CD14-positive monocyte (primary cell): Measurements from ENCODE around the gene LGALS4. TPM values are rescaled to one million over a fixed set of nuclear protein-coding genes. Genes with fewer than 3 reads are reported as not detected.
"Not testable (repeated sequence)": the region's sequence is repeated elsewhere in the genome, so short reads cannot be mapped to it uniquely, and the experiment has no call there.

Experiments
- DNase-seq, 3 donors: peaks; one replicate each; pipeline ENCODE4 v3.0.0-alpha.2; 2011 to 2022
- H2AFZ ChIP-seq: 2 replicates; pipeline ENCODE4 v1.6.0; 2012; ENCODE audit warnings: mild to moderate bottlenecking, low read depth, low read length, inconsistent platforms; ENCODE audit not compliant: insufficient read depth, poor library complexity, severe bottlenecking
- H3K27ac ChIP-seq, 2 donors: 1 replicate in 1 of 2; 2 replicates in 1 of 2; pipeline ENCODE4 v1.5.1; 2012 to 2013; ENCODE audit warnings: low read length in 2 of 2, control low read depth in 1 of 2, inconsistent platforms in 1 of 2, low read depth in 1 of 2, mild to moderate bottlenecking in 1 of 2
- H3K27me3 ChIP-seq, 2 donors: one replicate each; pipeline versions ENCODE4 v1.6.0 to v1.6.1; 2011 to 2013; ENCODE audit warnings: low read length in 2 of 2; ENCODE audit not compliant: control insufficient read depth in 2 of 2, insufficient read depth in 2 of 2
- H3K36me3 ChIP-seq, 2 donors: replicated peaks in 1 of 2; 1 replicate in 1 of 2; 2 replicates in 1 of 2; pipeline versions ENCODE4 v1.5.1 to v1.6.1; 2012 to 2013; ENCODE audit warnings: low read length in 2 of 2, control low read depth in 1 of 2, inconsistent platforms in 1 of 2, mild to moderate bottlenecking in 1 of 2; ENCODE audit not compliant: insufficient read depth in 2 of 2, control insufficient read depth in 1 of 2
- H3K4me1 ChIP-seq, 2 donors: 1 replicate in 1 of 2; 2 replicates in 1 of 2; pipeline versions ENCODE4 v1.5.1 to v1.6.1; 2012 to 2013; ENCODE audit warnings: low read length in 2 of 2, control low read depth in 1 of 2, inconsistent platforms in 1 of 2, mild to moderate bottlenecking in 1 of 2, moderate library complexity in 1 of 2; ENCODE audit not compliant: insufficient read depth in 2 of 2, control insufficient read depth in 1 of 2
- H3K4me2 ChIP-seq: replicated peaks from 2 replicates; pipeline ENCODE3; 2012; ENCODE audit warnings: low read length, moderate library complexity, mild to moderate bottlenecking; ENCODE audit not compliant: poor library complexity, severe bottlenecking; ENCODE audit errors: extremely low read depth
- H3K4me3 ChIP-seq, 3 experiments: fragments of 200-600 bp in 1 of 3; sonication (generic) in 1 of 3; replicated peaks in 1 of 3; 1 replicate in 2 of 3; 2 replicates in 1 of 3; pipeline ENCODE4 v1.5.1; 2011 to 2013; ENCODE audit warnings: low read length in 3 of 3, mild to moderate bottlenecking in 3 of 3, control low read depth in 2 of 3, low read depth in 2 of 3, inconsistent platforms in 1 of 3, moderate library complexity in 1 of 3
- H3K79me2 ChIP-seq: 2 replicates; pipeline ENCODE4 v1.6.0; 2012; ENCODE audit warnings: mild to moderate bottlenecking, control low read depth, inconsistent platforms, low read length, moderate library complexity; ENCODE audit not compliant: insufficient read depth
- H3K9ac ChIP-seq: 2 replicates; pipeline ENCODE4 v1.6.0; 2017; ENCODE audit warnings: low read length, mild to moderate bottlenecking; ENCODE audit not compliant: insufficient read depth, poor library complexity, severe bottlenecking
- H3K9me3 ChIP-seq, 2 donors: replicated peaks in 1 of 2; 1 replicate in 1 of 2; 2 replicates in 1 of 2; pipeline versions ENCODE4 v1.5.1 to v1.6.1; 2012 to 2013; ENCODE audit warnings: low read length in 2 of 2, control low read depth in 1 of 2; ENCODE audit not compliant: control insufficient read depth in 1 of 2, insufficient read depth in 1 of 2
- H4K20me1 ChIP-seq: 2 replicates; pipeline ENCODE4 v1.6.0; 2012; ENCODE audit warnings: mild to moderate bottlenecking, low read length, control low read depth, moderate library complexity; ENCODE audit not compliant: insufficient read depth
- H3K27ac Mint-ChIP-seq, 7 donors: one replicate each; pipeline ENCODE4 v1.8.0; 2020; ENCODE audit warnings: mild to moderate bottlenecking in 7 of 7, mixed read lengths in 7 of 7, moderate library complexity in 6 of 7, inconsistent platforms in 2 of 7
- H3K27me3 Mint-ChIP-seq, 3 donors: one replicate each; pipeline ENCODE4 v1.8.0; 2021 to 2022; ENCODE audit warnings: low read depth in 3 of 3, mild to moderate bottlenecking in 3 of 3, mixed read lengths in 3 of 3, moderate library complexity in 3 of 3, inconsistent platforms in 1 of 3
- H3K36me3 Mint-ChIP-seq, 2 donors: one replicate each; pipeline ENCODE4 v1.8.0; 2020; ENCODE audit warnings: mixed read lengths in 2 of 2, inconsistent platforms in 1 of 2, mild to moderate bottlenecking in 1 of 2
- H3K4me1 Mint-ChIP-seq: one replicate; pipeline ENCODE4 v1.8.0; 2020; ENCODE audit warnings: mild to moderate bottlenecking, mixed read lengths
- H3K4me3 Mint-ChIP-seq, 2 donors: one replicate each; pipeline ENCODE4 v1.8.0; 2020; ENCODE audit warnings: mild to moderate bottlenecking in 2 of 2, mixed read lengths in 2 of 2, moderate library complexity in 1 of 2
- H3K9me3 Mint-ChIP-seq, 7 donors: one replicate each; pipeline ENCODE4 v1.8.0; 2020 to 2022; ENCODE audit warnings: mixed read lengths in 7 of 7, mild to moderate bottlenecking in 6 of 7, moderate library complexity in 6 of 7, inconsistent platforms in 2 of 7
- WGBS: methylation state at CpG from one replicate; pipeline ENCODE4 v1.1.5; 2013; ENCODE audit warnings: missing lambda C conversion rate; ENCODE audit not compliant: insufficient coverage; 5-methylcytosine and 5-hydroxymethylcytosine counted together
- intact Hi-C, 2 donors: fragments of 100-400 bp; cut with micrococcal nuclease; formaldehyde crosslinking; loops; one replicate each; pipeline versions ENCODE4 v1.15.0 to v1.15.1; 2023
- polyA plus RNA-seq, 3 donors: library from polyadenylated mRNA; depleted of rRNA in 1 of 3; unstranded in 2 of 3; stranded (reverse) in 1 of 3; fragments of 300-500 nt in 2 of 3; fragments of >200 nt in 1 of 3; fragmentation: Illumina TruSeq in 2 of 3; gene quantifications; 1 replicate in 2 of 3; 2 replicates in 1 of 3; pipeline ENCODE4 v1.2.3, GENCODE V29; 2012 to 2021
- TF ChIP-seq, protein P1 (sequence below): fragments of 200-600 bp; IDR thresholded peaks from one replicate; pipeline ENCODE4 v1.8.0; 2022; ENCODE audit warnings: antibody characterized with exemption, mild to moderate bottlenecking

Gene LGALS4
- polyA plus RNA-seq, 3 donors: 1.7 TPM; not detected in 2

DNA sequence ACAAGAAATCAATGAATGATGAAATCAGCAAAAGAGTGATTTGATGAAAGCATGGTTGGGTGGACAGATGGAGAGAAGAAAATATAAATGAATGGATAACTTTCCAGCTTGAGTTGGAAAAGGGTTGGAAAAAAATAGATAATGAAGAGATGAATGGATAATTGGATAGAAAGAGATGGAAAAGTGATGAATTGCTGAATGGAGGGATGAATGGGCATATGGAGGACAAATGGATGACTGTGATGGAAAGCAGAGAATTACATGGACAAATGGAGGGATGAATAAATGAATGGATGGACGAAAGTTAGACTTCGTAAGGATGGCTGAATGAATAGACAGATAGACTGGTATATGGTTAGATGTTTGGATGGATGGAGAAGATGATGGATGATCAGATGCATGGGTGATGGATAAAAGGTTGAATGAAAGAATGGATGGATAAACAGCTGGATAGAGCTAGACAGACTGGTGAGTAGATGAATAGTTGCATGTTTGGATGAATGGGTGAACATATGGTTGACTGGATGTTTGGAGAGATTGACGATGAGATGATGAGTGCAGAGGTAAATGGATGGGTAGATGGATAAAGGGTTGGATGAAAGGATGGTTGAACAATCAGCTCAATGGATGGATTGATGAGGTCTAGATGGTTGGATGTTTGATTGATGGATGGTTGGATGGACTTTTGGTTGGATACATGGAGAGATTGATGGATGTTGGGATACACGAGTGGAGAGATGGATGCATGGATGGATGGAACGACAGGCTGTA, 12.0 kb downstream of the LGALS4 start:
- Mint-ChIP-seq H3K27ac (no peak overlapping the region), H3K9me3 (peaks cover 0 to 4% (median 0%) of the 10 kb centered on the region in 7 donors), H3K27me3 (peaks cover 2 to 5% (median 3%) of the 10 kb centered on the region in 3 donors), H3K36me3 (no peaks in the 10 kb centered on the region), H3K4me3 (no peak overlapping the region), H3K4me1 (peaks cover 5% of the 10 kb centered on the region)
- no peak for DNase-seq
- Histone ChIP-seq H3K4me1 (peaks cover 3 to 5% of the 10 kb centered on the region in 2 donors), H3K9me3 (no peaks in the 10 kb centered on the region), H4K20me1 (no peaks in the 10 kb centered on the region), H3K27ac (no peak overlapping the region), H3K4me2 (no peak overlapping the region), H3K36me3 (no peaks in the 10 kb centered on the region), H3K9ac (no peak overlapping the region), H3K27me3 (no peaks in the 10 kb centered on the region), H3K79me2 (no peaks in the 10 kb centered on the region), H3K4me3 (no peak overlapping the region), H2AFZ (no peak overlapping the region)
- 99% methylated on average over 5 of the region's 5 CpGs for WGBS
- intact Hi-C loops: no loop called here
- TF ChIP-seq, protein P1, sequence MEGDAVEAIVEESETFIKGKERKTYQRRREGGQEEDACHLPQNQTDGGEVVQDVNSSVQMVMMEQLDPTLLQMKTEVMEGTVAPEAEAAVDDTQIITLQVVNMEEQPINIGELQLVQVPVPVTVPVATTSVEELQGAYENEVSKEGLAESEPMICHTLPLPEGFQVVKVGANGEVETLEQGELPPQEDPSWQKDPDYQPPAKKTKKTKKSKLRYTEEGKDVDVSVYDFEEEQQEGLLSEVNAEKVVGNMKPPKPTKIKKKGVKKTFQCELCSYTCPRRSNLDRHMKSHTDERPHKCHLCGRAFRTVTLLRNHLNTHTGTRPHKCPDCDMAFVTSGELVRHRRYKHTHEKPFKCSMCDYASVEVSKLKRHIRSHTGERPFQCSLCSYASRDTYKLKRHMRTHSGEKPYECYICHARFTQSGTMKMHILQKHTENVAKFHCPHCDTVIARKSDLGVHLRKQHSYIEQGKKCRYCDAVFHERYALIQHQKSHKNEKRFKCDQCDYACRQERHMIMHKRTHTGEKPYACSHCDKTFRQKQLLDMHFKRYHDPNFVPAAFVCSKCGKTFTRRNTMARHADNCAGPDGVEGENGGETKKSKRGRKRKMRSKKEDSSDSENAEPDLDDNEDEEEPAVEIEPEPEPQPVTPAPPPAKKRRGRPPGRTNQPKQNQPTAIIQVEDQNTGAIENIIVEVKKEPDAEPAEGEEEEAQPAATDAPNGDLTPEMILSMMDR: no peak

DNA sequence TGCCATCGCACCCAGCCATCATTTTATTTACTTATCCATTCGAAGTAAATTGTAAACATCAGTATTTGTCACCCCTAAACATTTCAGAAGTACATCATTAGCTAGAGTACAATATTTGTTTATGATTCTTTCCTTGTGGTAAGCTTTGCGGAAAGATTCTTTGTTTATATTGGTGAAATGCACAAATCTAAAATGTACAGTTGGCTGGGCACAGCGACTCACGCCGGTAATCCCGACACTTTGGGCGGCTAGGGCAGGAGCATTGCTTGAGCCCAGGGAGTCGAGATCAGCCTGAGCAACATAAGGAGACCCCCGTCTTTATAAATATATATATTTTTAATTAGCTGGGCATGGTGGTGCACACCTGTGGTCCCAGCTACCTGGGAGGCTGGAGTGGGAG, 13.6 kb downstream of the LGALS4 start:
- Histone ChIP-seq H4K20me1 (no peaks in the 10 kb centered on the region), H3K9me3 (no peaks in the 10 kb centered on the region), H2AFZ (no peak overlapping the region), H3K4me3 (no peak overlapping the region), H3K79me2 (no peaks in the 10 kb centered on the region), H3K4me2 (no peak overlapping the region), H3K36me3 (no peaks in the 10 kb centered on the region), H3K4me1 (no peaks in the 10 kb centered on the region), H3K9ac (no peak overlapping the region), H3K27ac (no peak overlapping the region), H3K27me3 (no peaks in the 10 kb centered on the region)
- Mint-ChIP-seq H3K27me3 (peaks cover 0 to 7% (median 5%) of the 10 kb centered on the region in 3 donors), H3K4me1 (no peaks in the 10 kb centered on the region), H3K4me3 (no peak overlapping the region), H3K9me3 (peaks cover 0 to 10% (median 1%) of the 10 kb centered on the region in 7 donors), H3K36me3 (no peaks in the 10 kb centered on the region), H3K27ac (no peak overlapping the region)
- no peak for DNase-seq
- no CpG with 5 or more reads among the region's 10 CpGs for WGBS
- intact Hi-C loops: no loop called here
- TF ChIP-seq, protein P1: no peak

DNA sequence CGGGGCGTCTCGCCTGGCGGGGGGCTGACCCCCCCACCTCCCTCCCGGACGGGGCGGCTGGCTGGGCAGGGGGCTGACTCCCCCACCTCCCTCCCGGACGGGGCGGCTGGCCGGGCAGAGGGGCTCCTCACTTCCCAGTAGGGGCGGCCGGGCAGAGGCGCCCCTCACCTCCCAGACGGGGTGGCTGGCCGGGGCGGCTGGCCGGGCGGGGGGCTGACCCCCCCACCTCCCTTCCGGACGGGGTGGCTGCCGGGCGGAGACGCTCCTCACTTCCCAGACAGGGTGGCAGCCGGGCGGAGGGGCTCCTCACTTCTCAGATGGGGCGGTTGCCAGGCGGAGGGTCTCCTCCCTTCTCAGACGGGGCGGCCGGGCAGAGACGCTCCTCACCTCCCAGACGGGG, 15.0 kb downstream of the LGALS4 start:
- H3K4me1 Mint-ChIP-seq, H3K36me3 Mint-ChIP-seq, H3K27ac ChIP-seq, H4K20me1 ChIP-seq, H3K4me2 ChIP-seq, DNase-seq, H3K27me3 Mint-ChIP-seq, H3K9me3 ChIP-seq, H3K9ac ChIP-seq, H3K27me3 ChIP-seq, H3K27ac Mint-ChIP-seq, H3K79me2 ChIP-seq, H3K36me3 ChIP-seq, H3K4me3 ChIP-seq, intact Hi-C loops, H3K4me3 Mint-ChIP-seq, H3K9me3 Mint-ChIP-seq, H2AFZ ChIP-seq, H3K4me1 ChIP-seq: not testable (repeated sequence)
- no CpG with 5 or more reads among the region's 33 CpGs for WGBS
